Gastrocnemius medialis (tissue), 4 donors: ENCODE measurements around the gene CBARP. TPM values are rescaled to one million over a fixed set of nuclear protein-coding genes. Genes with fewer than 3 reads are reported as not detected.

ENCODE experiments used
- ATAC-seq, 2 donors: fragments of 150-250 bp; one replicate each; pipeline ENCODE4 v1.9.1; 2016
- DNase-seq, 2 donors: peaks; one replicate each; pipeline ENCODE4 v3.0.0-alpha.2; 2019
- H3K27ac ChIP-seq, 4 donors: fragments of 200-600 bp; sonication (generic); 1 replicate in 1 of 4; 2 replicates in 3 of 4; pipeline ENCODE4 v1.5.1; 2016 to 2018; ENCODE audit warnings: mild to moderate bottlenecking in 2 of 4, moderate library complexity in 1 of 4
- H3K27me3 ChIP-seq, 3 donors: fragments of 200-600 bp; sonication (generic) in 2 of 3; 1 replicate in 1 of 3; 2 replicates in 2 of 3; pipeline versions ENCODE4 v1.5.1 to v1.6.0; 2016 to 2019; ENCODE audit warnings: mild to moderate bottlenecking in 1 of 3, moderate library complexity in 1 of 3
- H3K36me3 ChIP-seq, 2 donors: fragments of 200-600 bp; sonication (generic) in 1 of 2; one replicate each; pipeline ENCODE4 v1.5.1; 2017 to 2018
- H3K4me1 ChIP-seq, 2 donors: fragments of 200-600 bp; sonication (generic) in 1 of 2; one replicate each; pipeline ENCODE4 v1.5.1; 2016 to 2017; ENCODE audit warnings: mild to moderate bottlenecking in 2 of 2
- H3K4me3 ChIP-seq, 4 donors: fragments of 200-600 bp; sonication (generic) in 3 of 4; 1 replicate in 1 of 4; 2 replicates in 3 of 4; pipeline ENCODE4 v1.5.1; 2016 to 2019; ENCODE audit warnings: mild to moderate bottlenecking in 2 of 4
- H3K9me3 ChIP-seq, 3 donors: fragments of 200-600 bp; sonication (generic) in 2 of 3; 1 replicate in 1 of 3; 2 replicates in 2 of 3; pipeline ENCODE4 v1.5.1; 2016 to 2019
- CTCF ChIP-seq, 5 experiments: fragments of 450-650 bp in 3 of 5; fragments of 200-600 bp in 2 of 5; sonication (generic) in 2 of 5; IDR thresholded peaks in 4 of 5; conservative IDR thresholded peaks in 1 of 5; 1 replicate in 4 of 5; 2 replicates in 1 of 5; pipeline ENCODE4 v1.5.1; 2016 to 2019; ENCODE audit warnings: antibody characterized with exemption in 5 of 5, mild to moderate bottlenecking in 3 of 5, moderate library complexity in 3 of 5
- POLR2A ChIP-seq, 2 donors: fragments of 450-650 bp; IDR thresholded peaks; one replicate each; pipeline ENCODE4 v1.6.1; 2017; ENCODE audit warnings: antibody characterized with exemption in 2 of 2, mild to moderate bottlenecking in 2 of 2, moderate library complexity in 2 of 2
- in situ Hi-C, 4 donors: fragments of 200-750 bp; cut with MboI; loops; one replicate each; pipeline versions ENCODE4 v1.15.0 to v1.8.0; 2017; ENCODE audit warnings: low sequenced_read_pairs in 4 of 4
- intact Hi-C: fragments of 100-400 bp; cut with DNase I; formaldehyde crosslinking; loops from one replicate; pipeline ENCODE4 v1.15.1; 2023; ENCODE audit warnings: low total_unique reads
- total RNA-seq, 4 donors: library from RNA; depleted of rRNA; stranded (reverse); fragments of >200 nt; gene quantifications; one replicate each; pipeline versions ENCODE4 v1.1.0 to v1.2.3, GENCODE V29; 2016

Gene CBARP
- total RNA-seq, 4 donors from 2014 or later, result 0.10 to 1.3 (median 0.53) TPM

GRCh38 chr19:1214862-1215731, 22.7 kb downstream of the CBARP start:
- H3K4me1 ChIP-seq, result peaks cover 78 to 91% of the 10 kb centered on the region in 2 donors
- no peaks in the 10 kb centered on the region for H3K9me3 ChIP-seq
- ATAC-seq (peak; percentile 32 to 39), DNase-seq (peak in 1 of 2 donors; percentile 90)
- intact Hi-C loops (loop anchor here (2.0 to 10.0 kb wide), 2 partner anchors 52 to 640 kb away; partner anchors contain the start of gene BSG), in situ Hi-C loops (no loop called here)
- no peaks in the 10 kb centered on the region for H3K36me3 ChIP-seq
- peak overlapping the region; percentile 94 to 98 (median 96) for H3K27ac ChIP-seq
- H3K4me3 ChIP-seq, result peak overlapping the region; percentile 24 to 41 (median 36)
- TF ChIP-seq CTCF (IDR thresholded peaks at IDR 0.05 in 4 of 5, conservative IDR thresholded peaks at IDR 0.05 in 1 of 5) (peak in 2 of 5 experiments; percentile 19 to 23), POLR2A (IDR thresholded peaks at IDR 0.05) (peak; percentile 35 to 51)
- H3K27me3 ChIP-seq, result no peaks in the 10 kb centered on the region

- in situ Hi-C loops (no loop called here), intact Hi-C loops (loop anchor here (2.0 to 10.0 kb wide), 2 partner anchors 52 to 640 kb away; partner anchors contain the start of gene BSG)
- H3K9me3 ChIP-seq, result no peaks in the 10 kb centered on the region
- TF ChIP-seq POLR2A (IDR thresholded peaks at IDR 0.05) (no peak), CTCF (IDR thresholded peaks at IDR 0.05 in 4 of 5, conservative IDR thresholded peaks at IDR 0.05 in 1 of 5) (no peak)
- peaks cover 85 to 95% of the 10 kb centered on the region in 2 donors for H3K4me1 ChIP-seq
- ATAC-seq, result peak in 1 of 2 donors; percentile 2
- H3K27me3 ChIP-seq, result no peaks in the 10 kb centered on the region
- peak overlapping the region; percentile 94 to 98 (median 96) for H3K27ac ChIP-seq
- H3K36me3 ChIP-seq, result no peaks in the 10 kb centered on the region
- DNase-seq, result no peak
- H3K4me3 ChIP-seq, result peak overlapping the region; percentile 24 to 41 (median 36)
Measured at GRCh38 chr19:1214299-1214861, 23.4 kb downstream of the CBARP start.

GRCh38 chr19:1213391-1214286, 24.2 kb downstream of the CBARP start:
- no peaks in the 10 kb centered on the region for H3K36me3 ChIP-seq
- in situ Hi-C loops, result no loop called here
- intact Hi-C loops, result loop anchor here (2.0 to 10.0 kb wide), 2 partner anchors 53 to 639 kb away; partner anchors contain the start of gene BSG
- H3K27ac ChIP-seq, result peak overlapping the region; percentile 94 to 98 (median 96)
- H3K4me3 ChIP-seq, result peak overlapping the region; percentile 24 to 41 (median 36)
- no peaks in the 10 kb centered on the region for H3K9me3 ChIP-seq
- TF ChIP-seq CTCF (IDR thresholded peaks at IDR 0.05 in 4 of 5, conservative IDR thresholded peaks at IDR 0.05 in 1 of 5), result no peak
- TF ChIP-seq POLR2A (IDR thresholded peaks at IDR 0.05), result peak; percentile 32 to 59
- peak; percentile 38 to 46 for ATAC-seq
- peak; percentile 59 to 93 for DNase-seq
- H3K4me1 ChIP-seq, result peaks cover 87 to 96% of the 10 kb centered on the region in 2 donors
- no peaks in the 10 kb centered on the region for H3K27me3 ChIP-seq

- in situ Hi-C loops, result no loop called here
- intact Hi-C loops, result loop anchor here (10.0 kb wide), 1 partner anchor 637 kb away; the partner anchor contains the start of gene BSG
- DNase-seq, result peak in 1 of 2 donors; percentile 46
- TF ChIP-seq POLR2A (IDR thresholded peaks at IDR 0.05) (no peak), CTCF (IDR thresholded peaks at IDR 0.05 in 4 of 5, conservative IDR thresholded peaks at IDR 0.05 in 1 of 5) (no peak)
- ATAC-seq, result no peak
- Histone ChIP-seq H3K36me3 (no peaks in the 10 kb centered on the region), H3K27ac (peak overlapping the region; percentile 94 to 98 (median 96)), H3K9me3 (no peaks in the 10 kb centered on the region), H3K4me1 (peaks cover 76 to 88% of the 10 kb centered on the region in 2 donors), H3K27me3 (no peaks in the 10 kb centered on the region), H3K4me3 (no peak overlapping the region)
Measured at GRCh38 chr19:1211494-1212234, 26.1 kb downstream of the CBARP start.
